Transverse colon (tissue), 4 donors: ENCODE results near the gene AKT3. TPM values are rescaled to one million over a fixed set of nuclear protein-coding genes. Genes with fewer than 3 reads are reported as not detected.

Experiments used
- DNase-seq: peaks from one replicate; pipeline ENCODE4 v3.0.0-alpha.2; 2019
- H3K27ac ChIP-seq, 4 donors: fragments of 200-600 bp; sonication (generic); 2 replicates each; pipeline ENCODE4 v1.5.1; 2016 to 2018; ENCODE audit warnings: inconsistent platforms in 4 of 4
- H3K27me3 ChIP-seq: fragments of 200-600 bp; sonication (generic); 2 replicates; pipeline ENCODE4 v1.5.1; 2017; ENCODE audit warnings: inconsistent platforms
- H3K36me3 ChIP-seq, 4 donors: fragments of 200-600 bp; sonication (generic); 2 replicates each; pipeline ENCODE4 v1.5.1; 2017 to 2019; ENCODE audit warnings: inconsistent platforms in 4 of 4
- H3K4me1 ChIP-seq, 4 donors: fragments of 200-600 bp; sonication (generic); 2 replicates each; pipeline ENCODE4 v1.5.1; 2017 to 2020; ENCODE audit warnings: inconsistent platforms in 4 of 4
- H3K4me3 ChIP-seq, 4 donors: fragments of 200-600 bp; sonication (generic); 1 replicate in 1 of 4; 2 replicates in 3 of 4; pipeline versions ENCODE4 v1.5.1 to v1.6.1; 2017 to 2019; ENCODE audit warnings: inconsistent platforms in 4 of 4
- H3K9me3 ChIP-seq, 2 donors: fragments of 200-600 bp; sonication (generic); 2 replicates each; pipeline ENCODE4 v1.5.1; 2017 to 2019; ENCODE audit warnings: inconsistent platforms in 2 of 2
- CTCF ChIP-seq, 5 experiments: fragments of 200-600 bp in 3 of 5; fragments of 450-650 bp in 2 of 5; sonication (generic) in 3 of 5; IDR thresholded peaks; 1 replicate in 2 of 5; 2 replicates in 3 of 5; pipeline ENCODE4 v1.5.1; 2016 to 2017; ENCODE audit warnings: antibody characterized with exemption in 5 of 5, inconsistent platforms in 3 of 5, mild to moderate bottlenecking in 2 of 5, moderate library complexity in 1 of 5
- EP300 ChIP-seq: sonication (generic); formaldehyde crosslinking; IDR thresholded peaks from one replicate; pipeline ENCODE4 v1.6.1; 2017; ENCODE audit warnings: antibody characterized with exemption, low read depth
- POLR2A ChIP-seq: fragments of 450-650 bp; IDR thresholded peaks from one replicate; pipeline ENCODE4 v1.6.1; 2016; ENCODE audit warnings: antibody characterized with exemption, mild to moderate bottlenecking, moderate library complexity
- POLR2AphosphoS5 ChIP-seq, 3 donors: sonication (generic); formaldehyde crosslinking; IDR thresholded peaks; one replicate each; pipeline ENCODE4 v1.6.1; 2016; ENCODE audit warnings: antibody characterized with exemption in 3 of 3
- whole genome bisulfite sequencing, 2 donors: methylation state at CpG; one replicate each; pipeline ENCODE4 v1.1.5; 2018; ENCODE audit warnings: low coverage in 1 of 2; 5-methylcytosine and 5-hydroxymethylcytosine counted together
- in situ Hi-C, 4 donors: fragments of 200-750 bp; cut with MboI; loops; one replicate each; pipeline versions ENCODE4 v1.15.0 to v1.15.1; 2017; ENCODE audit warnings: low sequenced_read_pairs in 3 of 4, low pct_ligation_motif_present in 1 of 4, low pct_unique_long_range_greater_than_20kb in 1 of 4
- intact Hi-C: fragments of 100-400 bp; cut with DNase I; formaldehyde crosslinking; loops from one replicate; pipeline ENCODE4 v1.15.1; 2023; ENCODE audit warnings: low total_unique reads
- total RNA-seq, 4 donors: library from RNA; depleted of rRNA; stranded (reverse); fragments of >200 nt; gene quantifications; one replicate each; pipeline ENCODE4 v1.1.0, GENCODE V29; 2016

Gene AKT3
- total RNA-seq, 4 donors from 2014 or later = 9.8 to 27.2 (median 19.4) TPM

DNA sequence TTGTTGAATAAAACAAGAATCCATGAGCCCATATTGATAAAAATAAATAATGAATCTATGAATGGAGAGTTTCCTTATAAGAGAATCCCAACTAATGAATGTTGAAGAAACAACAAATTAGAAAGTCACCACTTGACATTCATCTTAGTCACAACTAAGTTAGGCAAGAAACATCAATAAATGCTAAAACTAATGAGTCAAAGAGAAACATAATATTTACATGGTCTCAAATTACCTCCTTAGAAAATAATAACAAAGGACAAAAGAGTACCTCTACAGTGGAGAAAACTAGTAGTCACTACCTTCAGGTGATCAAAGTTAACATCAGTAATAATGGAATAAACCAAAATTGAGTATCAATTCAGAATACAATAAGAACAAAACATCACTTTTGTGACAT is 93.5 kb downstream of the AKT3 start:
- intact Hi-C loops (loop anchor here (5.0 to 10.0 kb wide), 2 partner anchors 356 to 412 kb away; no protein-coding TSS in a partner anchor), in situ Hi-C loops (no loop called here)
- no peak for DNase-seq
- TF ChIP-seq POLR2A = no peak
- no peak for TF ChIP-seq POLR2AphosphoS5 (IDR thresholded peaks at IDR 0.05)
- TF ChIP-seq CTCF (IDR thresholded peaks at IDR 0.05) = no peak
- no peak for TF ChIP-seq EP300
- H3K27me3 ChIP-seq = no peaks in the 10 kb centered on the region
- H3K4me3 ChIP-seq = no peak overlapping the region
- no peaks in the 10 kb centered on the region for H3K36me3 ChIP-seq
- no peaks in the 10 kb centered on the region for H3K4me1 ChIP-seq
- H3K27ac ChIP-seq = no peak overlapping the region
- no peaks in the 10 kb centered on the region for H3K9me3 ChIP-seq

DNA sequence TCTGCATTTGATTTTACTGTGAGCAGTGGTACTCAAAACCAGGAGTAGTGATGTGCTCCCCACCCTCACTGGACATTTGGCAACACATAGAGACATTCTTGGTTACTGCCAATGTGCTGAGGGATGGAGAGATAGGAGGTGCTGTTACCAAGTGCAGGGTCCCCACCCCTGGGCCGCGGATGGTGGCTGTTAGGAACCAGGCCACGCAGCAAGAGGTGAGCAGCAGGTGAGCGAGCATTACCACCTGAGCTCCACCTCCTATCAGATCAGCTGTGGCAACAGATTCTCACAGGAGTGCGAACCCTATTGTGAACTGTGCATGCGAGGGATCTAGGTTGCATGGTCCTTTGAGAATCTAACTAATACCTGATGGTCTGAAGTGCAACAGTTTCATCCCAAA is 95.7 kb downstream of the AKT3 start:
- WGBS, 2 donors = 87% methylated on average over 6 of the region's 6 CpGs; no CpG with 5 or more reads in 1 of the 2 donors

DNA sequence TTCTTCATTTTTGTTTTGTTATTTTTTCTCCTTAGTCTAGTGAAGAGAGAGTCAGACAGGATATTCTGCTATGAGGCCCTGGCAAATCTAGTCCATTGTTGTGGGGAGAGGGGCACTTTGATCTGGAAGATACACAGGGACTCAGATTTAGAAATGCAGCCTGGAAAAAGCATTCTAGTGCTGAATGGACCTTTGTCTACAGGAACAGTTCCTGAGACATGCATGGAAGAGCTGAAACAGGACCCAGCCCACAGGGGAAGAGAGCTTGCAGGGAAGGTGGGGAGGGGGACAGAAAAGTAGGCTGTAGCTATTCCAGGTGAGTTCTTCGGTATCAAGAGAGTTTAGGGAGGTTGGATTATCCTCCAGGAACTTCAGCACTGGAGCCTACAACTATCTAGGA is 98.5 kb downstream of the AKT3 start:
- no peak for DNase-seq
- intact Hi-C loops = loop anchor here (10.0 kb wide), 1 partner anchor 407 kb away; no protein-coding TSS in a partner anchor
- H3K4me1 ChIP-seq = peaks cover 0 to 6% (median 0%) of the 10 kb centered on the region in 4 donors
- WGBS, 2 donors = 78 to 80% methylated on average over 1 of the region's 1 CpG
- in situ Hi-C loops = no loop called here
- H3K27ac ChIP-seq = no peak overlapping the region
- H3K9me3 ChIP-seq = no peaks in the 10 kb centered on the region
- H3K27me3 ChIP-seq = no peaks in the 10 kb centered on the region
- H3K4me3 ChIP-seq = no peak overlapping the region
- TF ChIP-seq CTCF (IDR thresholded peaks at IDR 0.05) = no peak
- TF ChIP-seq EP300 = no peak
- no peak for TF ChIP-seq POLR2AphosphoS5 (IDR thresholded peaks at IDR 0.05)
- TF ChIP-seq POLR2A = no peak
- H3K36me3 ChIP-seq = no peaks in the 10 kb centered on the region

More for the DNA sequence above, 95.7 kb downstream of the AKT3 start:
- Histone ChIP-seq H3K27me3 (no peaks in the 10 kb centered on the region), H3K4me3 (no peak overlapping the region), H3K9me3 (no peaks in the 10 kb centered on the region), H3K27ac (no peak overlapping the region), H3K36me3 (no peaks in the 10 kb centered on the region), H3K4me1 (no peaks in the 10 kb centered on the region)
- intact Hi-C loops (loop anchor here (10.0 kb wide), 1 partner anchor 410 kb away; no protein-coding TSS in a partner anchor), in situ Hi-C loops (no loop called here)
- no peak for DNase-seq
- TF ChIP-seq POLR2AphosphoS5 (IDR thresholded peaks at IDR 0.05) (no peak), POLR2A (no peak), EP300 (no peak), CTCF (IDR thresholded peaks at IDR 0.05) (no peak)

DNA sequence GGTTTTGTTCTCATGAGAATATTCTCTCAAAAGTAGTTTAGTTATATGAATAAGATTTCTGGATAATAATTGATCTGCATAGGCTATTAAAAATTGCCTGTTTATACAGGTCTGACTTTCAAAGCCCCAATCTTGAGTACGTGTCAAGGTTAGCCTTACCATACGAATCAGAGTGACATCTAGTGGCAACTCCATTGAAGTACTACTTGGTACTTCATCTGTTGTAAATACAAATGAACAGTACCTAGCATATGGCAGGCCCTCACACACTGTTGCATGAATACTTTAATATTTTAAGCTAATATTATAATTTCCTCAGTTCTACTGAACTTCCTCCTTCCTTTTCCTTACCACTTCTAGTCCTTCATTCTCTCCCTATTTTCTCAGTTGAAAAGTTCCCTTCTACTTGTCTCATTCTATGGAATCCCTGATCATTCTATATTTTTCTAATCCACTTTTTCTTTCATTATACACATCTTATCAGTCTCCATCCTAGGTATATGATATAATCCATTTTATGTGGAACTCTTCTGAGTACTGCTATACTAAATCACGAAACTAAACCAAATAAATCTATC is 101.2 kb downstream of the AKT3 start:
- 23 to 30% methylated on average over 3 of the region's 3 CpGs for WGBS, 2 donors
- in situ Hi-C loops = loop anchor here in 3 of 4 donors (10.0 to 25.0 kb wide), 2 partner anchors 404 to 411 kb away; no protein-coding TSS in a partner anchor

More for the DNA sequence above, 101.2 kb downstream of the AKT3 start:
- Histone ChIP-seq H3K4me1 (peaks cover 0 to 6% (median 0%) of the 10 kb centered on the region in 4 donors), H3K9me3 (no peaks in the 10 kb centered on the region), H3K27me3 (no peaks in the 10 kb centered on the region), H3K36me3 (no peaks in the 10 kb centered on the region), H3K27ac (no peak overlapping the region), H3K4me3 (no peak overlapping the region)
- no peak for DNase-seq
- peak; percentile 62 to 82 (median 68) for TF ChIP-seq CTCF (IDR thresholded peaks at IDR 0.05)
- TF ChIP-seq EP300 = no peak
- no peak for TF ChIP-seq POLR2A
- no peak for TF ChIP-seq POLR2AphosphoS5 (IDR thresholded peaks at IDR 0.05)
- intact Hi-C loops = no loop called here
